Panc1 (cell line): Measurements from ENCODE around the gene C3orf22. TPM values are rescaled to one million over a fixed set of nuclear protein-coding genes. Genes with fewer than 3 reads are reported as not detected.
"Not testable (repeated sequence)": the region's sequence is repeated elsewhere in the genome, so short reads cannot be mapped to it uniquely, and the experiment has no call there.

ENCODE experiments used
- ATAC-seq: fragments of 200-7000 bp; cut with Tn5 transposase; 2 replicates; pipeline ENCODE4 v1.9.1; 2020; ENCODE audit warnings: mild to moderate bottlenecking, moderate library complexity
- BruUV-seq: library from RNA; stranded (reverse); fragments of 400-500 nt; replicated peaks from 2 replicates; lab custom pipeline; 2021; lab: Mats Ljungman, UMichigan
- CTCF ChIA-PET: fragments of 300-600 bp; sonication (Branson Sonifier 250); formaldehyde crosslinking; loops from one replicate; lab custom pipeline; 2022; ENCODE audit warnings: antibody characterized with exemption; lab: Charles Lee
- POLR2A ChIA-PET: fragments of 300-600 bp; sonication (Branson Sonifier 250); formaldehyde crosslinking; loops from one replicate; lab custom pipeline; 2022; ENCODE audit warnings: antibody characterized with exemption; lab: Charles Lee
- DNase-seq: peaks from one replicate; pipeline ENCODE4 v3.0.0-alpha.2; 2010; ENCODE audit warnings: low read depth, low spot score
- H3K27ac ChIP-seq: 2 replicates; pipeline ENCODE4 v1.5.1; 2011; ENCODE audit warnings: mild to moderate bottlenecking, low read length, inconsistent platforms
- H3K27me3 ChIP-seq: fragments of 200-500 bp; sonication (Bioruptor generic); 2 replicates; pipeline ENCODE4 v1.6.0; 2014; ENCODE audit warnings: low read length, inconsistent platforms; ENCODE audit not compliant: control insufficient read depth, insufficient read depth
- H3K36me3 ChIP-seq: fragments of 200-500 bp; sonication (Bioruptor generic); 2 replicates; pipeline ENCODE4 v1.5.1; 2014; ENCODE audit warnings: inconsistent platforms, mild to moderate bottlenecking, low read length, moderate library complexity; ENCODE audit not compliant: control insufficient read depth, insufficient read depth
- H3K4me1 ChIP-seq: 2 replicates; pipeline ENCODE4 v1.5.1; 2011; ENCODE audit warnings: inconsistent platforms, mild to moderate bottlenecking, low read length, moderate library complexity; ENCODE audit not compliant: control insufficient read depth, insufficient read depth
- H3K4me3 ChIP-seq, 2 experiments: 2 replicates each; pipeline ENCODE4 v1.5.1; 2011 to 2012; ENCODE audit warnings: low read depth in 2 of 2, low read length in 2 of 2, mild to moderate bottlenecking in 2 of 2, inconsistent platforms in 1 of 2, moderate library complexity in 1 of 2
- H3K9me3 ChIP-seq: fragments of 200-500 bp; sonication (Bioruptor generic); 2 replicates; pipeline ENCODE4 v1.5.1; 2014; ENCODE audit warnings: low read depth, mild to moderate bottlenecking, inconsistent platforms, low read length, moderate library complexity; ENCODE audit not compliant: control insufficient read depth, insufficient read depth
- POLR2AphosphoS5 ChIP-seq: IDR thresholded peaks from 2 replicates; pipeline ENCODE4 v1.6.1; 2012; ENCODE audit warnings: mild to moderate bottlenecking, low read depth, low read length, moderate library complexity
- SIN3A ChIP-seq: IDR thresholded peaks from 2 replicates; pipeline ENCODE4 v1.6.1; 2012; ENCODE audit warnings: low read depth, mild to moderate bottlenecking, low read length, moderate library complexity, borderline replicate concordance; ENCODE audit not compliant: insufficient read depth
- TCF7L2 ChIP-seq: IDR thresholded peaks from 2 replicates; pipeline ENCODE4 v1.6.1; 2011; ENCODE audit warnings: mild to moderate bottlenecking, low read depth, low read length, inconsistent platforms
- in situ Hi-C: cut with HindIII; loops from 2 replicates; pipeline ENCODE4 v1.10.0; 2016; ENCODE audit warnings: low sequenced_read_pairs, low pct_unique_long_range_greater_than_20kb
- intact Hi-C: fragments of 100-400 bp; cut with micrococcal nuclease; formaldehyde crosslinking; loops from one replicate; pipeline ENCODE4 v1.10.0; 2022; ENCODE audit not compliant: unreplicated experiment
- total RNA-seq: library from RNA; stranded (reverse); gene quantifications from one replicate; pipeline ENCODE4 v1.2.1, GENCODE V29; 2021; ENCODE audit not compliant: unreplicated experiment
- TF ChIP-seq, protein P1 (sequence below): fragments of 450-650 bp; IDR thresholded peaks from 2 replicates; pipeline ENCODE4 v1.5.1; 2017; ENCODE audit warnings: mild to moderate bottlenecking
- TF ChIP-seq, protein P2 (sequence below), 2 experiments: IDR thresholded peaks; 2 replicates each; pipeline ENCODE4 v1.6.1; 2011 to 2012; ENCODE audit warnings: low read depth in 2 of 2, control low read depth in 1 of 2, low read length in 1 of 2, mild to moderate bottlenecking in 1 of 2, moderate library complexity in 1 of 2; ENCODE audit not compliant: insufficient read depth in 1 of 2

C3orf22 gene
- total RNA-seq, 1 experiment from 2014 or later, result not detected

DNA sequence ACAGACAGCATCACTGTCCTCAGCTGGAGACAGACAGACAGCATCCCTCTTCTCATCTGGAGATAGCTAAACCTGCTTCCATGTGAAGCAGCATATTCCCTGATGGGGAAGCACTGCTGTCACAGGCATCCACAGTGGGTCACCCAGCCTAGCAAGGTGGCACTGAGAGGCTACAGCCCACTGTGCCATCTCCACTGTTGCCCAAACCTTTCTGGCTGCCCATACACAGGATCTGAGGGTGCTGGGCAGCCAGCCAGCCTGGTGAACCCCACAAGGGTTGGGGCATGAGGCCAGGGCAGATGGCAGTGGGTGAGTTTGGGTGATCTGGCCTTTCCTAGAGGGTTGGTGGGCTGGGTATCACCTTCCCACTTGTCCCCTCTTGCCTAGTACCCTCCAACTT, 23.1 kb downstream of the C3orf22 start:
- ATAC-seq, result no peak

DNA sequence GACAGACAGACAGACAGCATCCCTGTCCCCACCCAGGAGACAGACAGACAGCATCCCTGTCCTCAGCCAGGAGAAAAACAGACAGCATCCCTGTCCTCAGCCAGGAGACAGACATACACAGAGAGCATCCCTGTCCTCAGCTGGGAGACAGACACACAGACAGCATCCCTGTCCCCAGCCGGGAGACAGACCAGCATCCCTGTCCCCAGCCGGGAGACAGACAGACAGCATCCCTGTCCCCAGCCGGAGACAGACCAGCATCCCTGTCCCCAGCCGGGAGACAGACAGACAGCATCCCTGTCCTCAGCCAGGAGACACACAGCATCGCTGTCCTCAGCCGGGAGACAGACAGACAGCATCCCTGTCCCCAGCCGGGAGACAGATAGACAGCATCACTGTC, 24.0 kb downstream of the C3orf22 start:
- peaks cover 30% of the 10 kb centered on the region for H3K27me3 ChIP-seq
- intact Hi-C loops, H3K27ac ChIP-seq, H3K4me3 ChIP-seq, H3K36me3 ChIP-seq, H3K9me3 ChIP-seq, in situ Hi-C loops, CTCF ChIA-PET, H3K4me1 ChIP-seq, ATAC-seq, BruUV-seq, POLR2A ChIA-PET, DNase-seq: not testable (repeated sequence)

More for the DNA sequence above, 23.1 kb downstream of the C3orf22 start:
- Histone ChIP-seq H3K4me3 (no peak overlapping the region), H3K36me3 (no peaks in the 10 kb centered on the region), H3K4me1 (peaks cover 4% of the 10 kb centered on the region; the same call in 1 of the 2 replicates), H3K27ac (no peak overlapping the region), H3K9me3 (no peaks in the 10 kb centered on the region), H3K27me3 (peaks cover 30% of the 10 kb centered on the region)
- no TSS peak for BruUV-seq
- intact Hi-C loops (no loop called here), in situ Hi-C loops (no loop called here)
- ChIA-PET POLR2A (no interaction called here), CTCF (interaction anchor here (0.9 kb wide), 1 partner anchor 19 kb away, joined by 3 read pairs; no protein-coding TSS in a partner anchor)
- no peak for DNase-seq
- TF ChIP-seq TCF7L2 (no peak), POLR2AphosphoS5 (no peak)
- TF ChIP-seq, protein P1, sequence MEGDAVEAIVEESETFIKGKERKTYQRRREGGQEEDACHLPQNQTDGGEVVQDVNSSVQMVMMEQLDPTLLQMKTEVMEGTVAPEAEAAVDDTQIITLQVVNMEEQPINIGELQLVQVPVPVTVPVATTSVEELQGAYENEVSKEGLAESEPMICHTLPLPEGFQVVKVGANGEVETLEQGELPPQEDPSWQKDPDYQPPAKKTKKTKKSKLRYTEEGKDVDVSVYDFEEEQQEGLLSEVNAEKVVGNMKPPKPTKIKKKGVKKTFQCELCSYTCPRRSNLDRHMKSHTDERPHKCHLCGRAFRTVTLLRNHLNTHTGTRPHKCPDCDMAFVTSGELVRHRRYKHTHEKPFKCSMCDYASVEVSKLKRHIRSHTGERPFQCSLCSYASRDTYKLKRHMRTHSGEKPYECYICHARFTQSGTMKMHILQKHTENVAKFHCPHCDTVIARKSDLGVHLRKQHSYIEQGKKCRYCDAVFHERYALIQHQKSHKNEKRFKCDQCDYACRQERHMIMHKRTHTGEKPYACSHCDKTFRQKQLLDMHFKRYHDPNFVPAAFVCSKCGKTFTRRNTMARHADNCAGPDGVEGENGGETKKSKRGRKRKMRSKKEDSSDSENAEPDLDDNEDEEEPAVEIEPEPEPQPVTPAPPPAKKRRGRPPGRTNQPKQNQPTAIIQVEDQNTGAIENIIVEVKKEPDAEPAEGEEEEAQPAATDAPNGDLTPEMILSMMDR, result no peak

DNA sequence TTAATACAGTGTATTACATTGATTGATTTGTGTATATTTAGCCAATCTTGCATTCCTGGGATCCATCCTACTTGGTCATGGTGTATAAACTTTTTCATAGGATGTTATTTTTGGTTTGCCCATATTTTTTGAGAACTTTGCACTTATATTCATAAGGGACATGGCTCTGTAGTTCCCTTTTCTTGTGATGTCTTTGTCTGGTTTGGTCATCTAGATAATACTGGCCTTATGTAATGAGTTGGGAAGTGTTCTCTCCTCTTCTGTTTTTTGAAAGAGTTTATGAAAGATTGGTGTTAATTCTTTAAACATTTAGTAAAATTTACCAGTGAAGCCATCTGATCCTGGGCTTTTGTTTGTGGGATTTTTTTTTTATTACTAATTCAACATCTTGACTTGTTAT, 25.2 kb downstream of the C3orf22 start:
- no peak for ATAC-seq
- Histone ChIP-seq H3K27me3 (peaks cover 30% of the 10 kb centered on the region), H3K9me3 (no peaks in the 10 kb centered on the region), H3K4me3 (no peak overlapping the region), H3K4me1 (no peaks in the 10 kb centered on the region), H3K27ac (no peak overlapping the region), H3K36me3 (no peaks in the 10 kb centered on the region)
- ChIA-PET CTCF (no interaction called here), POLR2A (no interaction called here)
- TF ChIP-seq POLR2AphosphoS5, result no peak
- TF ChIP-seq TCF7L2, result no peak
- TF ChIP-seq, protein P1, result no peak
- TF ChIP-seq SIN3A, result no peak
- TF ChIP-seq, protein P2, sequence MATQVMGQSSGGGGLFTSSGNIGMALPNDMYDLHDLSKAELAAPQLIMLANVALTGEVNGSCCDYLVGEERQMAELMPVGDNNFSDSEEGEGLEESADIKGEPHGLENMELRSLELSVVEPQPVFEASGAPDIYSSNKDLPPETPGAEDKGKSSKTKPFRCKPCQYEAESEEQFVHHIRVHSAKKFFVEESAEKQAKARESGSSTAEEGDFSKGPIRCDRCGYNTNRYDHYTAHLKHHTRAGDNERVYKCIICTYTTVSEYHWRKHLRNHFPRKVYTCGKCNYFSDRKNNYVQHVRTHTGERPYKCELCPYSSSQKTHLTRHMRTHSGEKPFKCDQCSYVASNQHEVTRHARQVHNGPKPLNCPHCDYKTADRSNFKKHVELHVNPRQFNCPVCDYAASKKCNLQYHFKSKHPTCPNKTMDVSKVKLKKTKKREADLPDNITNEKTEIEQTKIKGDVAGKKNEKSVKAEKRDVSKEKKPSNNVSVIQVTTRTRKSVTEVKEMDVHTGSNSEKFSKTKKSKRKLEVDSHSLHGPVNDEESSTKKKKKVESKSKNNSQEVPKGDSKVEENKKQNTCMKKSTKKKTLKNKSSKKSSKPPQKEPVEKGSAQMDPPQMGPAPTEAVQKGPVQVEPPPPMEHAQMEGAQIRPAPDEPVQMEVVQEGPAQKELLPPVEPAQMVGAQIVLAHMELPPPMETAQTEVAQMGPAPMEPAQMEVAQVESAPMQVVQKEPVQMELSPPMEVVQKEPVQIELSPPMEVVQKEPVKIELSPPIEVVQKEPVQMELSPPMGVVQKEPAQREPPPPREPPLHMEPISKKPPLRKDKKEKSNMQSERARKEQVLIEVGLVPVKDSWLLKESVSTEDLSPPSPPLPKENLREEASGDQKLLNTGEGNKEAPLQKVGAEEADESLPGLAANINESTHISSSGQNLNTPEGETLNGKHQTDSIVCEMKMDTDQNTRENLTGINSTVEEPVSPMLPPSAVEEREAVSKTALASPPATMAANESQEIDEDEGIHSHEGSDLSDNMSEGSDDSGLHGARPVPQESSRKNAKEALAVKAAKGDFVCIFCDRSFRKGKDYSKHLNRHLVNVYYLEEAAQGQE (IDR thresholded peaks at IDR 0.05; ENCODE audit: insufficient read depth in 1 of 2, low read depth in 2 of 2, low read length in 1 of 2), result no peak
- DNase-seq, result no peak
- intact Hi-C loops (no loop called here), in situ Hi-C loops (no loop called here)
- BruUV-seq, result no TSS peak
